A549 treated with AZD9567 at 1 μM for 4 hours (cell line): ENCODE results near the gene ACSL1. TPM values are rescaled to one million over a fixed set of nuclear protein-coding genes. Genes with fewer than 3 reads are reported as not detected.

Experiments
- total RNA-seq: library from RNA; stranded (reverse); fragments of 200-300 nt; extraction: Qiagen RNA extraction; gene quantifications from 5 replicates; pipeline ENCODE4 v1.2.3, GENCODE V29; 2022; ENCODE audit not compliant: insufficient read depth

Gene ACSL1
- total RNA-seq: 28.3 to 34.3 TPM (median 30.6 TPM) in 5 replicates

GRCh38 chr4:184825896-184826690, at the start of gene ACSL1:
Gene ACSL1 (minus strand): TSS chr4:184825968. CDS start chr4:184803514, 22,454 bp downstream.

GRCh38 chr4:184733654-184734524, 91.9 kb downstream of the ACSL1 start, which contains the start of gene CENPU:
Gene CENPU (minus strand): TSS chr4:184734096. CDS start chr4:184734062, 34 bp downstream.

Other genes starting within 250 kb of the ACSL1 start
- 22.1 to 26.7 TPM (median 23.5 TPM) in 5 replicates for gene CASP3, start 176.5 kb downstream of the ACSL1 start, total RNA-seq
- 5.3 to 6.8 TPM (median 6.3 TPM) in 5 replicates for gene PRIMPOL, start 176.2 kb downstream of the ACSL1 start, total RNA-seq
- gene CENPU, start 91.9 kb downstream of the ACSL1 start, total RNA-seq: 23.2 to 25.5 TPM (median 24.8 TPM) in 5 replicates
- not detected in 5 replicates for gene HELT, start 192.5 kb upstream of the ACSL1 start, total RNA-seq